IPS-18a (cell line): ENCODE measurements around the gene CHL1.
"Not testable (repeated sequence)": the region's sequence is repeated elsewhere in the genome, so short reads cannot be mapped to it uniquely, and the experiment has no call there.

ENCODE experiments used
- H3K27ac ChIP-seq: one replicate; pipeline ENCODE4 v1.5.1; 2013; ENCODE audit warnings: low read length
- H3K27me3 ChIP-seq: one replicate; pipeline ENCODE4 v1.6.1; 2013; ENCODE audit warnings: mild to moderate bottlenecking, low read length; ENCODE audit not compliant: control insufficient read depth, insufficient read depth
- H3K36me3 ChIP-seq: one replicate; pipeline ENCODE4 v1.6.1; 2013; ENCODE audit warnings: low read depth, low read length; ENCODE audit not compliant: control insufficient read depth
- H3K4me1 ChIP-seq: one replicate; pipeline ENCODE4 v1.6.1; 2013; ENCODE audit warnings: low read depth, low read length; ENCODE audit not compliant: control insufficient read depth
- H3K4me3 ChIP-seq: one replicate; pipeline ENCODE4 v1.5.1; 2013; ENCODE audit warnings: low read length
- H3K9ac ChIP-seq: one replicate; pipeline ENCODE4 v1.6.1; 2013; ENCODE audit warnings: mild to moderate bottlenecking, low read length, moderate library complexity
- H3K9me3 ChIP-seq: one replicate; pipeline ENCODE4 v1.6.1; 2013; ENCODE audit warnings: low read depth, low read length; ENCODE audit not compliant: control insufficient read depth

The CHL1 gene

GRCh38 chr3:350871-351371, 154.4 kb downstream of the CHL1 start:
- Histone ChIP-seq H3K9me3 (no peaks in the 10 kb centered on the region), H3K4me1 (peaks cover 10% of the 10 kb centered on the region), H3K9ac (no peak overlapping the region), H3K36me3 (no peaks in the 10 kb centered on the region), H3K4me3 (no peak overlapping the region), H3K27ac (no peak overlapping the region), H3K27me3 (peaks cover 36% of the 10 kb centered on the region)

- peaks cover 10% of the 10 kb centered on the region for H3K4me1 ChIP-seq
- H3K4me3 ChIP-seq: no peak overlapping the region
- H3K27ac ChIP-seq: no peak overlapping the region
- no peaks in the 10 kb centered on the region for H3K36me3 ChIP-seq
- H3K27me3 ChIP-seq: peaks cover 32% of the 10 kb centered on the region
- no peaks in the 10 kb centered on the region for H3K9me3 ChIP-seq
- no peak overlapping the region for H3K9ac ChIP-seq
Measured at GRCh38 chr3:352599-352998, 156.0 kb downstream of the CHL1 start.

DNA sequence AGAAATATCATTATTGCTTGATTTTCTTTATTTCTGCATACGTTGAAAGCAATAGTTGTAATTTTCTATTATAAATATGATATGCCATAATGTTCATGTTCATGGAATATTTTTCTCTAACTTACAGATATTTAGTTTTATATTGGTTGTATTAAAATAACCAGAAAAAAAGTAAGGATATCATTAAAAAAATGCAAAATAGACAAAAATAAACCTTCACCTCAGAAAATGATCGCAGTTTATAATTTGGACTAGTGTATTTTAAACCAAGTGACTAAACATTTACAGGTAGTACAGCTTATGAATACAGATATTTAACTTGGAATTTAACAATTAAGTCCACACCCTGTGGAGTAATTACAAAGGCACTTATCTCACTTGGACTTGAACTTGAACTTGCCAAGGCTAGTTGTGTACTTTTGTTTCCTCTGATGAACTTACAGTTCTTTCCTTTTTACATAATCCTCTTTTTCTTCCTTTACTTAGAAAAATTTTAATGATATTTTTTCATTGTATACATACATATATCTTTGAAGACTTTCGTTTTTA, 156.7 kb downstream of the CHL1 start:
- peaks cover 25% of the 10 kb centered on the region for H3K27me3 ChIP-seq
- H3K9ac ChIP-seq: no peak overlapping the region
- no peak overlapping the region for H3K27ac ChIP-seq
- no peak overlapping the region for H3K4me3 ChIP-seq
- H3K4me1 ChIP-seq: peaks cover 7% of the 10 kb centered on the region
- no peaks in the 10 kb centered on the region for H3K9me3 ChIP-seq
- no peaks in the 10 kb centered on the region for H3K36me3 ChIP-seq

GRCh38 chr3:354432-354831, 157.9 kb downstream of the CHL1 start:
- H3K27ac ChIP-seq: no peak overlapping the region
- no peaks in the 10 kb centered on the region for H3K9me3 ChIP-seq
- H3K4me3 ChIP-seq: no peak overlapping the region
- no peak overlapping the region for H3K9ac ChIP-seq
- H3K36me3 ChIP-seq: no peaks in the 10 kb centered on the region
- H3K27me3 ChIP-seq: peaks cover 13% of the 10 kb centered on the region
- H3K4me1 ChIP-seq: no peaks in the 10 kb centered on the region

- H3K9me3 ChIP-seq: no peaks in the 10 kb centered on the region
- H3K27me3 ChIP-seq: peaks cover 1% of the 10 kb centered on the region
- H3K9ac ChIP-seq: no peak overlapping the region
- no peak overlapping the region for H3K27ac ChIP-seq
- no peak overlapping the region for H3K4me3 ChIP-seq
- no peaks in the 10 kb centered on the region for H3K36me3 ChIP-seq
- H3K4me1 ChIP-seq: no peaks in the 10 kb centered on the region
Measured at GRCh38 chr3:355622-356021, 159.1 kb downstream of the CHL1 start.

DNA sequence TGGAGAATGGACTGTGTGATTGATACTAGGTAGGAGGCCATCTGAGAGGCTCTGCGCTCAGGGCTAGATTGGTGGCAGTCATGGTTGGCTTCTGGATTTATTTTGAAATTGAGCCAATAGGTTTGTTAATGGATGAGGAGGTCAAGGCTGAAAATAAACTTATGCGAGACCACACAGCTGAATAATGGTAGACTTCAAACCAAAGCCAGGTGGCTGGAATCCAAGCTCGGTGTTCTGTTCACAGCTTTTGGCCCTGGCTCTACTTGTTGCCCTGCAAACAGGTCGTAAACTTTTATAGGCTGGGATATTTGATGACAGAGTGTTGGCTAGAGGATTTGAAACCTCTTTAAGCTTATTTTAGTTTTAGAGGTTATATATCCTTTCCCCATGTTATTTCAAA, 160.4 kb downstream of the CHL1 start:
- no peaks in the 10 kb centered on the region for H3K4me1 ChIP-seq
- H3K4me3 ChIP-seq: no peak overlapping the region
- no peaks in the 10 kb centered on the region for H3K9me3 ChIP-seq
- no peak overlapping the region for H3K9ac ChIP-seq
- no peaks in the 10 kb centered on the region for H3K27me3 ChIP-seq
- H3K36me3 ChIP-seq: no peaks in the 10 kb centered on the region
- no peak overlapping the region for H3K27ac ChIP-seq

DNA sequence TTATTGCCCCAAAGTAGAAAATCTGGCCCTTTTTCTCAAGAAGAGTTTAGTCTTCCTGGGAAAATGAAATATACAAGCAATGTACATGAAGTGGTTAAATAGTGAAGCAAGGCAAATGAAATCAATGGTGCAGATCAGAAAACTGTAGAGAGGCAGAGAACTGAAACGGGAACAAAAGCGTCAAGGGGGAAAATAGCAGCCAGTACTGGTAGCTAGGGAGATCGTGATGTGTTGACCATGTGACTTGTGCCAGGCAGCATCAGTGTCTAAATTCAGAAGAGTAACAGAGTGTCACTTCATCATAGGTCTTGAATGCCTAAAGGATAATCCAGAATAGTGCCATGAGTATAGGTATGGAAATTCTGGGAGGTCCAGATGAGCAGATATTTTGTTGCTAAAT, 163.1 kb downstream of the CHL1 start:
- Histone ChIP-seq H3K4me1 (no peaks in the 10 kb centered on the region), H3K27ac (no peak overlapping the region), H3K4me3 (no peak overlapping the region), H3K9ac (no peak overlapping the region), H3K9me3 (no peaks in the 10 kb centered on the region), H3K27me3 (no peaks in the 10 kb centered on the region), H3K36me3 (no peaks in the 10 kb centered on the region)

DNA sequence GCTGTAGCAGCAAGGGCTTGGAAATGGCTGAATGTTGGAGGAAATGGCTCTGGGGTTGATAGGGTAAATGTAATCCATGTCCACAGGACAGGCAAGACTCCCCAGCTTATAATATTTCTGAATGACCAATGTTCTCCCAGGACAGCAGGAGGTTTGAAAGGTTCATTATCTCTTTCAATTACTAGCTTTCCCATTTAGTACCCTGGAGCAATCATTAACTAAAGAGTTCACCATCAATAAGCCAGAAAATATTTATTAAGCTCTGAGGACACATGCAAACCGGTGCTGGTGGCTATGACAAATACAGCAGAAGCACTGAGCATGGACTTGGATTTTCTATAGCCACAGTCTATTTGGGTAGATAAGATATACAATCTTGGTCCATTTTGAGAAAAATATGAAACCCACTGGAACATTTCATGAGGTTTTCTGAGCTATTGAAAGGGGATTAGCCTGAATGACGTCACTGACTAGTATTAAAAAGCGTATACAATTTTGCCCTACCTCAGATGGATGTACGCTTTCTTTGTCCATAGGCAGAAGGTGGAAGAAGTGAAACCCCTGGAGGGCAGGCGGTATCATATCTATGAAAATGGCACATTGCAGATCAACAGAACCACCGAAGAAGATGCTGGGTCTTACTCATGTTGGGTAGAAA, 166.2 kb downstream of the CHL1 start:
- H3K36me3 ChIP-seq: no peaks in the 10 kb centered on the region
- H3K4me1 ChIP-seq: no peaks in the 10 kb centered on the region
- H3K4me3 ChIP-seq: no peak overlapping the region
- no peaks in the 10 kb centered on the region for H3K27me3 ChIP-seq
- H3K9ac ChIP-seq: no peak overlapping the region
- no peaks in the 10 kb centered on the region for H3K9me3 ChIP-seq
- no peak overlapping the region for H3K27ac ChIP-seq

GRCh38 chr3:364287-364686, 167.7 kb downstream of the CHL1 start:
- Histone ChIP-seq H3K4me1 (no peaks in the 10 kb centered on the region), H3K9me3 (no peaks in the 10 kb centered on the region), H3K27me3 (no peaks in the 10 kb centered on the region), H3K36me3 (no peaks in the 10 kb centered on the region), H3K27ac (no peak overlapping the region), H3K4me3 (no peak overlapping the region), H3K9ac (no peak overlapping the region)

DNA sequence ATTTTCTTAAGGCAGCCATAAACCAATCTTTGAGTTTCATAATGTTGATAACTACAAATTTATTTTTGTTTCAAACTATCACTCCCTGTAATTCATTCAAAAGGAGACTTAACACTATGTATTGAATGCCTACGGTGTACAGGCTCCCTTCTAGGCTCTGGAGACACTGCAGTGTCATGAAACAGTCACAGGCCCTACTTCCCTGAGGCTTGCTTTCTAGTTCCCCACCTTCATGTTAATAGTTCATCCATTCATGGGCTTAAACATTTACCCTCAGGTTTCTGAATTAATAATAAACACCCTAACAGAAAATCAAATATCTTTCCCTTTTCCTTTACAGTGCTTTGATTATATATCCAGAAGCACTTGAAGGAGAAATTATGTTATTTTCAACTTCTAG, 168.7 kb downstream of the CHL1 start:
- Histone ChIP-seq H3K4me1 (no peaks in the 10 kb centered on the region), H3K9ac (no peak overlapping the region), H3K9me3 (no peaks in the 10 kb centered on the region), H3K27me3 (no peaks in the 10 kb centered on the region), H3K36me3 (no peaks in the 10 kb centered on the region), H3K4me3 (no peak overlapping the region), H3K27ac (no peak overlapping the region)

GRCh38 chr3:366253-366652, 169.7 kb downstream of the CHL1 start:
- H3K36me3 ChIP-seq, H3K4me1 ChIP-seq: not testable (repeated sequence)

GRCh38 chr3:373193-373779, 176.7 kb downstream of the CHL1 start:
- no peaks in the 10 kb centered on the region for H3K9me3 ChIP-seq
- H3K27me3 ChIP-seq: no peaks in the 10 kb centered on the region
- no peaks in the 10 kb centered on the region for H3K36me3 ChIP-seq
- H3K4me1 ChIP-seq: no peaks in the 10 kb centered on the region
- no peak overlapping the region for H3K4me3 ChIP-seq
- no peak overlapping the region for H3K9ac ChIP-seq
- no peak overlapping the region for H3K27ac ChIP-seq

More at GRCh38 chr3:366253-366652, 169.7 kb downstream of the CHL1 start:
- not testable (repeated sequence) for H3K9me3 ChIP-seq, H3K27ac ChIP-seq, H3K9ac ChIP-seq, H3K4me3 ChIP-seq, H3K27me3 ChIP-seq
